Kidney (tissue), 14 donors: ENCODE data around the gene SMIM3. TPM values are rescaled to one million over a fixed set of nuclear protein-coding genes. Genes with fewer than 3 reads are reported as not detected.
A peak's percentile ranks its signal among the peaks of the same experiment; 100 is the strongest.

ENCODE experiments used
- DNase-seq, 5 donors: peaks; one replicate each; pipeline ENCODE4 v3.0.0-alpha.2; 2013 to 2020
- FAIRE-seq: peaks from 2 replicates; lab custom pipeline; 2012; peaks lifted over from hg19 to GRCh38; lab: Jason Lieb, UNC
- H3K27ac ChIP-seq, 2 donors: one replicate each; pipeline ENCODE4 v1.7.0; 2013; ENCODE audit warnings: low read depth in 2 of 2, low read length in 2 of 2, inconsistent platforms in 1 of 2
- H3K27me3 ChIP-seq: one replicate; pipeline ENCODE4 v1.7.1; 2013; ENCODE audit warnings: low read length, inconsistent platforms; ENCODE audit not compliant: control insufficient read depth, insufficient read depth
- H3K36me3 ChIP-seq, 3 donors: one replicate each; pipeline versions ENCODE4 v1.7.0 to v1.7.1; 2013; ENCODE audit warnings: low read length in 3 of 3, control low read depth in 1 of 3, inconsistent platforms in 1 of 3; ENCODE audit not compliant: insufficient read depth in 3 of 3, control insufficient read depth in 2 of 3
- H3K4me1 ChIP-seq, 3 donors: one replicate each; pipeline versions ENCODE4 v1.7.0 to v1.7.1; 2013; ENCODE audit warnings: low read length in 3 of 3, inconsistent platforms in 1 of 3, low read depth in 1 of 3; ENCODE audit not compliant: control insufficient read depth in 2 of 3, insufficient read depth in 2 of 3
- H3K4me3 ChIP-seq, 3 donors: one replicate each; pipeline versions ENCODE4 v1.7.0 to v1.8.1; 2013; ENCODE audit warnings: low read length in 3 of 3, control low read depth in 1 of 3, inconsistent platforms in 1 of 3
- H3K9ac ChIP-seq, 3 donors: one replicate each; pipeline versions ENCODE4 v1.7.0 to v1.7.1; 2013; ENCODE audit warnings: low read length in 3 of 3, control low read depth in 1 of 3, inconsistent platforms in 1 of 3
- H3K9me3 ChIP-seq, 3 donors: one replicate each; pipeline versions ENCODE4 v1.7.0 to v1.7.1; 2013; ENCODE audit warnings: low read length in 3 of 3, control low read depth in 1 of 3, inconsistent platforms in 1 of 3; ENCODE audit not compliant: control insufficient read depth in 2 of 3, insufficient read depth in 1 of 3
- intact Hi-C: fragments of 100-400 bp; cut with DNase I; formaldehyde crosslinking; loops from one replicate; pipeline ENCODE4 v1.11.1; 2022
- polyA plus RNA-seq: library from polyadenylated mRNA; stranded (reverse); fragments of 350-450 nt; fragmentation: Illumina TruSeq; extraction: RNeasy Lipid Tissue Mini Kit (QIAGEN cat#74804); gene quantifications from one replicate; pipeline ENCODE4 v1.2.3, GENCODE V29; 2014; ENCODE audit warnings: low read depth, low replicate concordance; ENCODE audit not compliant: insufficient read depth
- total RNA-seq: library from RNA; stranded (reverse); fragmentation: NEBNext Ultra II Directional; extraction: Animal tissue kit (Norgen Biotek cat#: 25700); gene quantifications from one replicate; pipeline ENCODE4 v1.2.1, GENCODE V29; 2021
- TF ChIP-seq, protein P1 (sequence below): IDR thresholded peaks from 3 replicates; pipeline ENCODE4 v1.5.1; 2012; ENCODE audit warnings: mild to moderate bottlenecking, moderate library complexity, borderline replicate concordance; ENCODE audit not compliant: insufficient read depth; ENCODE audit errors: extremely low read depth
- donor health status: control.
- donor health status: control.
- donor health status: control.
- donor health status: control.
- donor health status: control.
- donor health status: DM: yes; HTN: yes; CAD: no.
- donor health status: Normal renal cell carcinoma (clear cell type).

Gene SMIM3
- total and polyA plus RNA-seq, 2 donors from 2014 or later: 23.0 to 23.9 TPM

DNA sequence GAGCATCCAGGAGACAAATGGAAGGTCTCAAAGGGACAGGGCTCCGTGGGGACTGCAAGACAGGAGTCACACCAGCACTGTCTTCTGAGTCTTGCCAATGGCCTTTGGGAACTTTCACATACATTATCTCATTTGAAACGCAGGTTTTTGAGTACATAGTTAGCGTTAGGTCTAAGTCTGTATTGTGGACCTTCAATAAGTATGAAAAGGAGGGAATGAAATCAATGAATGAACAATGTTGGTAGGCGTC lies 19.3 kb upstream of the SMIM3 start:
- Histone ChIP-seq H3K36me3 (peaks cover 2 to 10% (median 2%) of the 10 kb centered on the region in 3 donors), H3K9me3 (no peaks in the 10 kb centered on the region), H3K9ac (peak overlapping the region in 2 of 3 donors; percentile 88 to 95), H3K4me3 (peak overlapping the region; percentile 89 to 97 (median 90)), H3K4me1 (peaks cover 2 to 7% (median 4%) of the 10 kb centered on the region in 3 donors), H3K27me3 (no peaks in the 10 kb centered on the region), H3K27ac (peak overlapping the region; percentile 98 to 99)
- no peak for FAIRE-seq
- TF ChIP-seq, protein P1, sequence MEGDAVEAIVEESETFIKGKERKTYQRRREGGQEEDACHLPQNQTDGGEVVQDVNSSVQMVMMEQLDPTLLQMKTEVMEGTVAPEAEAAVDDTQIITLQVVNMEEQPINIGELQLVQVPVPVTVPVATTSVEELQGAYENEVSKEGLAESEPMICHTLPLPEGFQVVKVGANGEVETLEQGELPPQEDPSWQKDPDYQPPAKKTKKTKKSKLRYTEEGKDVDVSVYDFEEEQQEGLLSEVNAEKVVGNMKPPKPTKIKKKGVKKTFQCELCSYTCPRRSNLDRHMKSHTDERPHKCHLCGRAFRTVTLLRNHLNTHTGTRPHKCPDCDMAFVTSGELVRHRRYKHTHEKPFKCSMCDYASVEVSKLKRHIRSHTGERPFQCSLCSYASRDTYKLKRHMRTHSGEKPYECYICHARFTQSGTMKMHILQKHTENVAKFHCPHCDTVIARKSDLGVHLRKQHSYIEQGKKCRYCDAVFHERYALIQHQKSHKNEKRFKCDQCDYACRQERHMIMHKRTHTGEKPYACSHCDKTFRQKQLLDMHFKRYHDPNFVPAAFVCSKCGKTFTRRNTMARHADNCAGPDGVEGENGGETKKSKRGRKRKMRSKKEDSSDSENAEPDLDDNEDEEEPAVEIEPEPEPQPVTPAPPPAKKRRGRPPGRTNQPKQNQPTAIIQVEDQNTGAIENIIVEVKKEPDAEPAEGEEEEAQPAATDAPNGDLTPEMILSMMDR: no peak
- no peak for DNase-seq
- intact Hi-C loops: no loop called here

DNA sequence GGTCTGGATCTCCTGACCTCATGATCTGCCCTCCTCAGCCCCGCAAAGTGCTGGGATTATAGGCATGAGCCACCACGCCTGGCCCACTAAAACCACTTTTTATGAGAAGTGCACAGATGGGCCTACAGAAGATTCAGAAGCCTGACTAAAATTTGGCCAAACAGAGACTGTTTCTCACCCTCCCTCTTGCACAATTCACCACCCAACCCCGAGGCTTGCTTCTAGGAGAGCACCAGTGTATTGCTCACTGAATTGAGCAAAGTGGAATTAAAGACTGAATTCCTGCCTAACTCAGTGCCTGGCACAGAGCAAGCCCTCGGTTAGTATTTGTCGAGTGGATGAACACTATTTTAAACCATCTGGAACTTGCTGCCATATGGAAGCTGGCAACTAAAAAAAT lies 16.3 kb upstream of the SMIM3 start:
- DNase-seq: no peak
- Histone ChIP-seq H3K36me3 (no peaks in the 10 kb centered on the region), H3K27ac (no peak overlapping the region), H3K4me1 (peaks cover 2 to 4% (median 2%) of the 10 kb centered on the region in 3 donors), H3K4me3 (no peak overlapping the region), H3K27me3 (no peaks in the 10 kb centered on the region), H3K9ac (no peak overlapping the region), H3K9me3 (no peaks in the 10 kb centered on the region)
- TF ChIP-seq, protein P1: no peak
- no peak for FAIRE-seq
- intact Hi-C loops: no loop called here

DNA sequence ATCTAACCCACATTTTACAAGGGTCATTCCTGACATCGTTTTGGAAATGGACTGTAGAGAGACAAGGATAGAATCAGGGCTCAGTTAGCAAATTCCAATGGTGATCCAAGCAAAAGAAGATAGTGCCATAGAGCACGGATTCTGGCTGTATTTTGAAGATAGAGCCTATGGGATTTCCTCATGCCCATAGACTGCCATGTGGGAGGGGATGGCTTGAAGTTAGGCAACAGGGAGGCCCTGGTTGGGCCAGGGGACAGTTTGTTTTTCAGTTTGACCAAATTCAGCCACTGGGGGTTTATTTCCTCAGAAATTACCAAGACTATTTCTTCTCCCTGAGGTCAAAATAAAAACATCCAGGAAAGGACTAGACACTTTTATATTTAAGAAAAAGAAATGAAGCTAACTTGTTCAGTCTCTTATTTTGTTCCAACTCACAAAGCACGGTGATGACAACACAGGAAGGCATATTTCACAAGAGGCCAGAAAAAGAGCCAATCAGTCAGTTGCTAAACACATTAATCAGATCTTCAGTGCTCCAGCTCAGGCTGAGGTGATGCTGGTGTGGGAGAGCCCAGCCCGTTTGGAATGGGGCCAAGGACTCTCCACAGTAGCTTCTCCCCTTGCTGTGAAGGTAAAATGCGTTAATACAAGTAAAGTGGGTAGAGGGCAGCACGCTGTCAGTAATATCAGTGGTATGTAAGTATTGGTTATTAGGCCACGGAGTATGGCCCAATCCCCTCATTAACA lies 15.4 kb upstream of the SMIM3 start:
- FAIRE-seq: no peak
- TF ChIP-seq, protein P1: no peak
- intact Hi-C loops: no loop called here
- peaks cover 0 to 4% (median 2%) of the 10 kb centered on the region in 3 donors for H3K4me1 ChIP-seq
- H3K4me3 ChIP-seq: no peak overlapping the region
- DNase-seq: peak in 4 of 5 donors; percentile 38 to 84 (median 71)
- H3K36me3 ChIP-seq: no peaks in the 10 kb centered on the region
- H3K27me3 ChIP-seq: no peaks in the 10 kb centered on the region
- H3K9ac ChIP-seq: no peak overlapping the region
- H3K9me3 ChIP-seq: no peaks in the 10 kb centered on the region
- H3K27ac ChIP-seq: peak overlapping the region; percentile 58 to 87
